ENCODE data around the gene SNAI3.
A peak's percentile ranks its signal among the peaks of the same experiment; 100 is the strongest.

The SNAI3 gene

DNA sequence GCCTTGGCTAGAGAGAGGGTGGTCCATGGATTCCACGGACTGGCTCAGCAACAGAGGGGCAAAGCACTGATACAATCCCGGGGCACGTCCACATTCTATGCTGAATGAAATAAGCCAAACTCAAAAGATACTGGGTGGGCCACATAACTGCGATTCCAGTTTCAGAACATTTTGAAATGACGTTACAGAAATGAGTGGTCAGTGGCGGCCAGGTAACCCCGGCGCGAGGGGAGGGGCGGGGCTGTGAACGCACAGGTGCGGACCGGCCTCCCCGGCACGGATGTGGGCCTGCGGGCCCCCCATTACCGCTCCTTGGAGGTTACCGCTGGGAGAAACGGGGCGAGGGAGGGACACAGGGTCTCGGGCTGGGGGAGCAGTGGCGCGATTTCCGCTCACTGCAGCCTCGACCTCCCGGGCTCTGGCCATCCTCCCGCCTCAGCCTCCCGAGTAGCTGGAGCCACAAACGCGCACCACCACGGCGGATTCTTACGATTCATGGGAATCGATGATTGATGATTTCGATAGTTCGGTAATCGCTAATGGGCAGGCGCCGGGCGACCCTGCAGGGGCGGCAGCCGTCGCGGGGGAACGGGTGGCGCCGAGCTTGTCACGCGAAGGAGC is 24.0 kb downstream of the SNAI3 start:
- no peaks in the 10 kb centered on the region for H3K27me3 ChIP-seq (ENCODE audit: low read length)

DNA sequence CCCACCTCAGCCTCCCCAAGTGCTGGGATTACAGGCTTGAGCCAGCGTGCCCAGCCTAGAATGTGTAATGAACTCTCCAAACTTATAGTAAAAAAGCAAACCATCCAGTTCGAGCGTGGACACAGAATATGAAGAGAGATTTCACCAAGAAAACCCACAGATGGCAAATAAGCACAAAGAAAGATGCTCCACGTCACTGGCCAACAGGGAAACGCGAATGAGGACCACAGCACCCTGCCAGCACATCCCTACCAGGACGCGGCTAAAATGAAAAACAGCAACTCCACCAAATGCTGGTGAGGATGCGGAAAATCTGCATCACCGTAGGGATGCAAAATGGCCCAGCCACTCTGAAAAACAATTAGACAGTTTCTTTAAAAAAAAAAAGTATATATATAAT is 24.8 kb downstream of the SNAI3 start:
- TF ChIP-seq, protein P1, sequence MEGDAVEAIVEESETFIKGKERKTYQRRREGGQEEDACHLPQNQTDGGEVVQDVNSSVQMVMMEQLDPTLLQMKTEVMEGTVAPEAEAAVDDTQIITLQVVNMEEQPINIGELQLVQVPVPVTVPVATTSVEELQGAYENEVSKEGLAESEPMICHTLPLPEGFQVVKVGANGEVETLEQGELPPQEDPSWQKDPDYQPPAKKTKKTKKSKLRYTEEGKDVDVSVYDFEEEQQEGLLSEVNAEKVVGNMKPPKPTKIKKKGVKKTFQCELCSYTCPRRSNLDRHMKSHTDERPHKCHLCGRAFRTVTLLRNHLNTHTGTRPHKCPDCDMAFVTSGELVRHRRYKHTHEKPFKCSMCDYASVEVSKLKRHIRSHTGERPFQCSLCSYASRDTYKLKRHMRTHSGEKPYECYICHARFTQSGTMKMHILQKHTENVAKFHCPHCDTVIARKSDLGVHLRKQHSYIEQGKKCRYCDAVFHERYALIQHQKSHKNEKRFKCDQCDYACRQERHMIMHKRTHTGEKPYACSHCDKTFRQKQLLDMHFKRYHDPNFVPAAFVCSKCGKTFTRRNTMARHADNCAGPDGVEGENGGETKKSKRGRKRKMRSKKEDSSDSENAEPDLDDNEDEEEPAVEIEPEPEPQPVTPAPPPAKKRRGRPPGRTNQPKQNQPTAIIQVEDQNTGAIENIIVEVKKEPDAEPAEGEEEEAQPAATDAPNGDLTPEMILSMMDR (IDR thresholded peaks at IDR 0.05; ENCODE audit: insufficient read depth, low read length, poor library complexity, severe bottlenecking) = no peak
- no peak for TF ChIP-seq EZH2phosphoT487 (conservative IDR thresholded peaks at IDR 0.05; ENCODE audit: low read length)
- Histone ChIP-seq H4K20me1 (ENCODE audit: low read depth, low read length) (0 out of 2 replicates have a peak, but pooled peaks cover 2% of the 10 kb centered on the region), H3K79me2 (ENCODE audit: insufficient read depth, low read length) (peaks cover 36% of the 10 kb centered on the region), H3F3A (ENCODE audit: insufficient read depth) (peaks cover 21% of the 10 kb centered on the region), H3K4me3 (ENCODE audit: insufficient read depth, low read length, poor library complexity, severe bottlenecking) (peak overlapping the region; percentile 23), H3K9me2 (replicated peaks; ENCODE audit: insufficient read depth, low read length) (no peaks in the 10 kb centered on the region), H3K4me2 (ENCODE audit: low read depth, low read length, poor library complexity, severe bottlenecking) (peak overlapping the region; percentile 91), H3K27me3 (ENCODE audit: low read length) (no peaks in the 10 kb centered on the region), H3K36me3 (ENCODE audit: low read length) (no peaks in the 10 kb centered on the region), H2AFZ (ENCODE audit: low read depth, low read length, severe bottlenecking) (no peak overlapping the region), H3K9ac (ENCODE audit: low read length) (peak overlapping the region; percentile 20; the same call in 1 of the 2 replicates), H3K27ac (ENCODE audit: low read depth, low read length) (peak overlapping the region; percentile 57), H3K9me3 (ENCODE audit: insufficient read depth, low read length) (no peaks in the 10 kb centered on the region)

More for the DNA sequence above, 24.0 kb downstream of the SNAI3 start:
- Histone ChIP-seq H3K79me2 (ENCODE audit: insufficient read depth, low read length) (peaks cover 36% of the 10 kb centered on the region), H3K27ac (ENCODE audit: low read depth, low read length) (peak overlapping the region; percentile 66), H3K9ac (ENCODE audit: low read length) (peak overlapping the region; percentile 94), H3K4me2 (ENCODE audit: low read depth, low read length, poor library complexity, severe bottlenecking) (peak overlapping the region; percentile 91), H3K36me3 (ENCODE audit: low read length) (no peaks in the 10 kb centered on the region), H3K9me2 (replicated peaks; ENCODE audit: insufficient read depth, low read length) (no peaks in the 10 kb centered on the region), H2AFZ (ENCODE audit: low read depth, low read length, severe bottlenecking) (no peak overlapping the region), H3K4me3 (ENCODE audit: insufficient read depth, low read length, poor library complexity, severe bottlenecking) (peak overlapping the region; percentile 76), H3F3A (ENCODE audit: insufficient read depth) (peaks cover 21% of the 10 kb centered on the region), H4K20me1 (ENCODE audit: low read depth, low read length) (0 out of 2 replicates have a peak, but pooled peaks cover 2% of the 10 kb centered on the region), H3K9me3 (ENCODE audit: insufficient read depth, low read length) (no peaks in the 10 kb centered on the region)
- TF ChIP-seq, protein P1 (IDR thresholded peaks at IDR 0.05; ENCODE audit: insufficient read depth, low read length, poor library complexity, severe bottlenecking) = no peak
- TF ChIP-seq EZH2phosphoT487 (conservative IDR thresholded peaks at IDR 0.05; ENCODE audit: low read length) = no peak

DNA sequence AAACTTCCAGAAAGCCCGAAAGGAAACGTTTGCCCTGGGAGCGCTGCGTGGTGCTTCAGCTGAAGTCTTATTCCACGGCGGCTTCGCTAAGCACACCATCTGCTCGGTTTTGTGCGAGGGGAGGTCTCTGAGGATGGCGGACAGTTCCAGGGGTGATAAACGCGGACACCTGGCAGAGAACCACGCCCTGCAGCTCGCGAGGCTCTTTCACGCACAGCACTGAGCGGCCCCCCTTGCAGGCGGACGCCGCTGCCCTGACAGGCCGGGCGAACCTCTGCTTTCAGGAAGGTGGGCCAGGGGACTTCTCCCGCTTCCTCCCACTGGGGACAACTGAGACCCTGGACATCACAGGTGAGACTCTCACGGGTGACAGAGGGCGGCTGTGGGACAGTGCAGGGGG is 27.1 kb downstream of the SNAI3 start:
- H3K4me2 ChIP-seq (ENCODE audit: low read depth, low read length, poor library complexity, severe bottlenecking) = no peak overlapping the region
- peaks cover 36% of the 10 kb centered on the region for H3K79me2 ChIP-seq (ENCODE audit: insufficient read depth, low read length)
- H3K27ac ChIP-seq (ENCODE audit: low read depth, low read length) = no peak overlapping the region
- H2AFZ ChIP-seq (ENCODE audit: low read depth, low read length, severe bottlenecking) = no peak overlapping the region
- H3K9me2 ChIP-seq (replicated peaks; ENCODE audit: insufficient read depth, low read length) = no peaks in the 10 kb centered on the region
- 0 out of 2 replicates have a peak, but pooled peaks cover 2% of the 10 kb centered on the region for H4K20me1 ChIP-seq (ENCODE audit: low read depth, low read length)
- no peaks in the 10 kb centered on the region for H3K9me3 ChIP-seq (ENCODE audit: insufficient read depth, low read length)
- H3K4me3 ChIP-seq (ENCODE audit: insufficient read depth, low read length, poor library complexity, severe bottlenecking) = no peak overlapping the region
- no peaks in the 10 kb centered on the region for H3K27me3 ChIP-seq (ENCODE audit: low read length)
- no peak for TF ChIP-seq EZH2phosphoT487 (conservative IDR thresholded peaks at IDR 0.05; ENCODE audit: low read length)
- TF ChIP-seq, protein P1 (IDR thresholded peaks at IDR 0.05; ENCODE audit: insufficient read depth, low read length, poor library complexity, severe bottlenecking) = no peak
- H3K36me3 ChIP-seq (ENCODE audit: low read length) = no peaks in the 10 kb centered on the region
- no peak overlapping the region for H3K9ac ChIP-seq (ENCODE audit: low read length)
- peaks cover 11% of the 10 kb centered on the region for H3F3A ChIP-seq (ENCODE audit: insufficient read depth)

All from SU-DHL-6 (cell line).